ENCODE measurements around the gene SSTR5. TPM values are rescaled to one million over a fixed set of nuclear protein-coding genes. Genes with fewer than 3 reads are reported as not detected.
A peak's percentile ranks its signal among the peaks of the same experiment; 100 is the strongest.

The SSTR5 gene
- total RNA-seq, 1 experiment from 2014 or later: not detected

DNA sequence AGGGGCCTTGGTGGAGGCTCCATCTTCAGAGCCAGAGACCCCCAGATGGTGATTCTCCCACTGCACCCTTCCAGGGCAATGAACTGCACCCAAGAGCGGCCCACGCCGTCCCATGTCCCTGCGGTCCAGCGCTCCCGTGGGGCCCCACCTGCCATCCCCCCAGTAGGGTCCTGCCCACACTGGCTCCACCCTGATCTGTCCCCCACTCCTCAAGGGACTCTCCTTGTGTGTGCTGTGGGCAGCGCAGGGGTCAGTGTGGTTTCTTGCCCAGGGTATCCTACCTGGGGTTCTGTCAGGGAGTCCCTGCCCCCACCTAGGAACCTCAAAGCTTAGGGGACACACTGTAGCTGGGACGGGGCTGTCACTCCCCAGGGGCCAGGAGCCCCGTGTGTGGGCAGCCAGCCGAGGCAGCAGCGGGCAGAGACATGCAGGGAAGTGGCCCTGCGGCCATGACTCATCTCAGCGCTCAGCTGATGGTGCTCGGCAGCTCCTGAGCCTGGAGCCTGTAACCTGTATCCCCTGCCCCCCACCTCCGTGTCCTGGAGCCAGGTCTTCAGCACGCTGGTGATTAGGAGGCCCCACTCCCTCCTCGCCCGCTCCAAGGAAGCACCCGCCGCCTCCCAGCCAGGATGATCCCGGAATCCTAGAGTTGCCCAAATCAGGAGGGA lies 35.7 kb upstream of the SSTR5 start:
- Mint-ChIP-seq H3K27me3 (ENCODE audit: unreplicated experiment) (peaks cover 39% of the 10 kb centered on the region), H3K9me3 (ENCODE audit: low read depth, unreplicated experiment) (no peaks in the 10 kb centered on the region), H3K27ac (ENCODE audit: unreplicated experiment) (no peak overlapping the region), H3K36me3 (ENCODE audit: insufficient read depth, unreplicated experiment) (peaks cover 8% of the 10 kb centered on the region), H3K4me3 (ENCODE audit: low read depth, unreplicated experiment) (no peak overlapping the region), H3K4me1 (ENCODE audit: low read depth, unreplicated experiment) (no peaks in the 10 kb centered on the region)
- no TSS peak for BruUV-seq (replicated peaks)
- intact Hi-C loops (cut with micrococcal nuclease; ENCODE audit: unreplicated experiment): no loop called here
- CTCF ChIA-PET: interaction anchor here (0.9 to 1.0 kb wide), 2 partner anchors 9 to 317 kb away, joined by 3 to 4 read pairs; no protein-coding TSS in a partner anchor
- peak; percentile 62 for DNase-seq
- TF ChIP-seq, protein P1, sequence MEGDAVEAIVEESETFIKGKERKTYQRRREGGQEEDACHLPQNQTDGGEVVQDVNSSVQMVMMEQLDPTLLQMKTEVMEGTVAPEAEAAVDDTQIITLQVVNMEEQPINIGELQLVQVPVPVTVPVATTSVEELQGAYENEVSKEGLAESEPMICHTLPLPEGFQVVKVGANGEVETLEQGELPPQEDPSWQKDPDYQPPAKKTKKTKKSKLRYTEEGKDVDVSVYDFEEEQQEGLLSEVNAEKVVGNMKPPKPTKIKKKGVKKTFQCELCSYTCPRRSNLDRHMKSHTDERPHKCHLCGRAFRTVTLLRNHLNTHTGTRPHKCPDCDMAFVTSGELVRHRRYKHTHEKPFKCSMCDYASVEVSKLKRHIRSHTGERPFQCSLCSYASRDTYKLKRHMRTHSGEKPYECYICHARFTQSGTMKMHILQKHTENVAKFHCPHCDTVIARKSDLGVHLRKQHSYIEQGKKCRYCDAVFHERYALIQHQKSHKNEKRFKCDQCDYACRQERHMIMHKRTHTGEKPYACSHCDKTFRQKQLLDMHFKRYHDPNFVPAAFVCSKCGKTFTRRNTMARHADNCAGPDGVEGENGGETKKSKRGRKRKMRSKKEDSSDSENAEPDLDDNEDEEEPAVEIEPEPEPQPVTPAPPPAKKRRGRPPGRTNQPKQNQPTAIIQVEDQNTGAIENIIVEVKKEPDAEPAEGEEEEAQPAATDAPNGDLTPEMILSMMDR (IDR thresholded peaks at IDR 0.05; ENCODE audit: unreplicated experiment): no peak

DNA sequence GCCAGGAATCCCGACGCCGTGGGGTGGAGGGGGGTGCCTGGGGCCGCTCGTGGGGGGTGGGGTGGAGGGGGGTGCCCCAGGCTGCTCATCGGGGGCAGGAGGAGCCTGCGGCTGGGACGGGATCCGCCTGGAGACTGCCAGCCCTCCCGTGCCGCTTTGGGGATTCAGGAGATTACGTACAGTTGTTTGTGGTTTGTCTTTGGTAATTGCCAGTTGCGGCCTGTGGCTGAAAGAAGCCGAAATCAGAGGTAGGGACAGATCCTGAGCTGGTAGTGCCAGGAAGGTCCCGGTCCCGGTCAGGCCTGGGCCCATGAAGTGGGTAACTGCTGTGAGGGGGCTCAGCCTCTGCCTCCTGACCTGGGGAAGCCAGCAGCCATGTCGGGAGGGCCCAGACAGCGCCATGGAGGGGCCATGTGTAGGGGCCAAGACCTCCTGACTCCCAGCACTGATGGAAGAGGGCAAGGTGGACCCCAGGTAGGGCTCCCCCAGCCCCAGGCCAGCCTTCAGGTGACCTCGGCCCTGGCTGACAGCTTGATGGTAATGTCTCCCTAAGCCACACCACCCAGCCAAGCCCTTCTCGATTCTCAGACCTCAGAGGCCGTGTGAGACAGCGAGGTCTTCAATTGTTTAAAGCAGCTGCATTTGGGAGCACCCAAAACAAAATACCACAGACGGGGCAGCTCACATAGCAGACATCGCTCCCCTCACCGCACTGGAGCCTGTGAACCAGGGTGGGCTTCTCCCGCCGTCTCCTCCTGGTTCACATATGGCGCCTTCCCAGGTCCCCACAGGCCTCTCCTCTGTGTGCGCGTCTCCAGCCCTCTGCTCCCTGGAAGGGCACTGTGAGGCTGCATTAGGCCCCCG lies 34.9 kb upstream of the SSTR5 start:
- intact Hi-C loops (cut with micrococcal nuclease; ENCODE audit: unreplicated experiment): no loop called here
- no TSS peak for BruUV-seq (replicated peaks)

DNA sequence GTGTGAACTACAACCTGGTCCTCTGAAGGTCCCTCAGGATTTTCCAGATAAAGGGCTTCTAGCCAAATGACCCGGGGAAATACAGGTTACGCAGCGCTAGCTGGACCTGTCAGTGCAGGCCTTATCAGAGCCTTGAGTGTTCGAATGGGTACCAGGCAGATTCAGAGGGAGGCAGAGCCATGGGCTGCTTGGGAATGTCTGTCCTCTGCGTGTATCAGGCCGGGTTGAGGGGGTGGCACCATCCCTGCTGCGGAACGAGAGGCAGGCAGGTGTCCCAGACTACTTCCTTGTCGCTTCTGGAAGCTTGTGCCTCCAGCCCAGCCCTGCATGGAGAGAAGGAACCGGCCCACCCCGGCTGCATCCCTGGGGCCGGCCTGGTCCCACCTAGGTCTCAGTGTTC lies 33.6 kb upstream of the SSTR5 start:
- CTCF ChIA-PET: no interaction called here
- TF ChIP-seq, protein P1 (IDR thresholded peaks at IDR 0.05; ENCODE audit: unreplicated experiment): no peak
- Mint-ChIP-seq H3K36me3 (ENCODE audit: insufficient read depth, unreplicated experiment) (peaks cover 11% of the 10 kb centered on the region), H3K4me3 (ENCODE audit: low read depth, unreplicated experiment) (no peak overlapping the region), H3K27ac (ENCODE audit: unreplicated experiment) (no peak overlapping the region), H3K9me3 (ENCODE audit: low read depth, unreplicated experiment) (no peaks in the 10 kb centered on the region), H3K4me1 (ENCODE audit: low read depth, unreplicated experiment) (no peaks in the 10 kb centered on the region), H3K27me3 (ENCODE audit: unreplicated experiment) (peaks cover 51% of the 10 kb centered on the region)
- no peak for DNase-seq
- intact Hi-C loops (cut with micrococcal nuclease; ENCODE audit: unreplicated experiment): no loop called here
- no TSS peak for BruUV-seq (replicated peaks)

More for the DNA sequence above, 34.9 kb upstream of the SSTR5 start:
- Mint-ChIP-seq H3K4me1 (ENCODE audit: low read depth, unreplicated experiment) (no peaks in the 10 kb centered on the region), H3K27ac (ENCODE audit: unreplicated experiment) (no peak overlapping the region), H3K4me3 (ENCODE audit: low read depth, unreplicated experiment) (no peak overlapping the region), H3K36me3 (ENCODE audit: insufficient read depth, unreplicated experiment) (peaks cover 11% of the 10 kb centered on the region), H3K9me3 (ENCODE audit: low read depth, unreplicated experiment) (no peaks in the 10 kb centered on the region), H3K27me3 (ENCODE audit: unreplicated experiment) (peaks cover 47% of the 10 kb centered on the region)
- DNase-seq: no peak
- TF ChIP-seq, protein P1 (IDR thresholded peaks at IDR 0.05; ENCODE audit: unreplicated experiment): no peak
- CTCF ChIA-PET: interaction anchor here (0.8 to 1.0 kb wide), 2 partner anchors 9 to 10 kb away, joined by 3 to 9 read pairs; no protein-coding TSS in a partner anchor

DNA sequence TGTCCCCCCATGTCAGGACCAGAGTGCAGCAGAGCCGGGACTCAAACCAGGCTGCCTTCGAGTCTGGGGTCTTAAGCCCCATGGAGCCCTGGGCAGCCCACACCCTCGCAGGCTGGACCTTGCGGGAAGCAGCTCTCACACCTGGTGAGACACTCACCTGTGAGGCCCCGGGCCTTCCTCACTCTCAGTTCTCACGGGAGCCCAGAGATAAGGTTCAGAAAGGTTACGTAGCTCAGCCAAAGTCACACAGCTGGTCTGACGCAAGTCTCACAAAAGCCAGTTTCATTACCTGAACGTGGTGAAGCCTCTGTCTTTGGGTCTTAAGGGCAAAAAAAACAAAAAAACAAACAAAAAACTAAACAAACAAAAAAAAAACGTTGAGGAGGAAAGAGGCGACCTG lies 32.8 kb upstream of the SSTR5 start:
- Mint-ChIP-seq H3K36me3 (ENCODE audit: insufficient read depth, unreplicated experiment) (peaks cover 11% of the 10 kb centered on the region), H3K9me3 (ENCODE audit: low read depth, unreplicated experiment) (no peaks in the 10 kb centered on the region), H3K4me1 (ENCODE audit: low read depth, unreplicated experiment) (no peaks in the 10 kb centered on the region), H3K27me3 (ENCODE audit: unreplicated experiment) (peaks cover 51% of the 10 kb centered on the region), H3K4me3 (ENCODE audit: low read depth, unreplicated experiment) (no peak overlapping the region), H3K27ac (ENCODE audit: unreplicated experiment) (no peak overlapping the region)
- CTCF ChIA-PET: no interaction called here
- no TSS peak for BruUV-seq (replicated peaks)
- DNase-seq: no peak
- TF ChIP-seq, protein P1 (IDR thresholded peaks at IDR 0.05; ENCODE audit: unreplicated experiment): no peak
- intact Hi-C loops (cut with micrococcal nuclease; ENCODE audit: unreplicated experiment): no loop called here
